ENCODE results near the gene SPG7. TPM values are rescaled to one million over a fixed set of nuclear protein-coding genes. Genes with fewer than 3 reads are reported as not detected.

SPG7 gene
- total RNA-seq, 1 donor = 78.1 TPM

- no peak for TF ChIP-seq CTCF (IDR thresholded peaks at IDR 0.05; ENCODE audit: insufficient read depth, low read length)
- DNase-seq (ENCODE audit: low read depth) = no peak
Measured at GRCh38 chr16:89536886-89537548, 28.8 kb downstream of the SPG7 start.

GRCh38 chr16:89537549-89537925 lies 29.3 kb downstream of the SPG7 start:
- TF ChIP-seq CTCF (IDR thresholded peaks at IDR 0.05; ENCODE audit: insufficient read depth, low read length) = no peak
- H3K4me3 ChIP-seq (ENCODE audit: low read depth, low read length) = no peak overlapping the region
- no peak for DNase-seq (ENCODE audit: low read depth)

More at GRCh38 chr16:89536886-89537548, 28.8 kb downstream of the SPG7 start:
- H3K4me3 ChIP-seq (ENCODE audit: low read depth, low read length) = no peak overlapping the region

- TF ChIP-seq CTCF (IDR thresholded peaks at IDR 0.05; ENCODE audit: insufficient read depth, low read length) = no peak
- no peak overlapping the region for H3K4me3 ChIP-seq (ENCODE audit: low read depth, low read length)
- DNase-seq (ENCODE audit: low read depth) = no peak
Measured at GRCh38 chr16:89538286-89538685, 30.1 kb downstream of the SPG7 start.

GRCh38 chr16:89540557-89540956 lies 32.4 kb downstream of the SPG7 start:
- TF ChIP-seq CTCF (IDR thresholded peaks at IDR 0.05; ENCODE audit: insufficient read depth, low read length) = no peak
- no peak overlapping the region for H3K4me3 ChIP-seq (ENCODE audit: low read depth, low read length)
- no peak for DNase-seq (ENCODE audit: low read depth)

GRCh38 chr16:89541792-89542191 lies 33.6 kb downstream of the SPG7 start:
- no peak for DNase-seq (ENCODE audit: low read depth)
- H3K4me3 ChIP-seq (ENCODE audit: low read depth, low read length) = no peak overlapping the region
- no peak for TF ChIP-seq CTCF (IDR thresholded peaks at IDR 0.05; ENCODE audit: insufficient read depth, low read length)

- no peak for DNase-seq (ENCODE audit: low read depth)
- TF ChIP-seq CTCF (IDR thresholded peaks at IDR 0.05; ENCODE audit: insufficient read depth, low read length) = no peak
- H3K4me3 ChIP-seq (ENCODE audit: low read depth, low read length) = no peak overlapping the region
Measured at GRCh38 chr16:89544113-89544512, 35.9 kb downstream of the SPG7 start.

- no peak overlapping the region for H3K4me3 ChIP-seq (ENCODE audit: low read depth, low read length)
- no peak for DNase-seq (ENCODE audit: low read depth)
- TF ChIP-seq CTCF (IDR thresholded peaks at IDR 0.05; ENCODE audit: insufficient read depth, low read length) = no peak
Measured at GRCh38 chr16:89544713-89545043, 36.5 kb downstream of the SPG7 start.
